HG03571 (cell line): Measurements from ENCODE around the gene BAZ2B.
"Not testable (repeated sequence)": the region's sequence is repeated elsewhere in the genome, so short reads cannot be mapped to it uniquely, and the experiment has no call there.

Experiments used
- ATAC-seq: cut with Tn5 transposase; IDR thresholded peaks from one replicate; pipeline ENCODE4 v1.9.1; 2021; ENCODE audit not compliant: unreplicated experiment

The BAZ2B gene

DNA sequence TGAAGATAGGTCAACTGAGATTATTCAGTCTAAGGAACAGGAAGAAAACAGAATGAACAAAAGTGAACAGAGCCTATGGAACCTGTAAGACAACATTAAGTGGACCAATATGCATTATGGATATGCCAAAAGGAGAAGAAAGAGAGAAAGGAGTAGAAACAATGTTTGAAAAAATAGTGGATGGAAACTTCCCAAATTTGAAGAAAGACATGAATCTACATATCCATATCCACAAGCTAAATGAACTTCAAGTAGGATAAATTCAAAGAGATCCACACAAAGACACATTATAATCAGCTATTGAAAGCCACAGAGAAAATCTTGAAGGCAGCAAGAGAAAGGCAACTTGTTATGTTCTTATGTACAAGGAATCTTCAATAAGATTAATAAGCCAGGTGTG, 74.2 kb downstream of the BAZ2B start:
- ATAC-seq = no peak

GRCh38 chr2:159539701-159540100, 76.6 kb downstream of the BAZ2B start:
- no peak for ATAC-seq

GRCh38 chr2:159538801-159539200, 77.5 kb downstream of the BAZ2B start:
- ATAC-seq = no peak

GRCh38 chr2:159535261-159535660, 81.1 kb downstream of the BAZ2B start:
- not testable (repeated sequence) for ATAC-seq

DNA sequence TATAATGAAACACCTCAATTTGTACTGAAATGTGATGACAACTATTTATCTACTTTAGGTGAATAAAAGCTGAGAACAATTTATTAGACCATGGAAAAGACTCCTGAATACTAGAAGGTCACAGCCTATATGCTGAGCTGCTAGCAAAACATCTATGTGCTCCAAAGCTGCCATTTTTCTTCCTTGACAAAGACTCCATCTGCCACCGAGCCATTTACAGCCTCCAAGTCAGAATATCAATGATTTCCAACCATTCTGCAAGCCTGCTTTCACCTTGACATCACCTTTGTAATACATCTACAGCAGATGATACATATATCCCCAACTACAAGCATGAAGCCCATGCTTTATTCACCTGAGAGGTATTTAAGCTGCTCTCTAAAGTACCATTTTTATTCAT, 84.9 kb downstream of the BAZ2B start:
- ATAC-seq = no peak

- no peak for ATAC-seq
Measured at GRCh38 chr2:159526433-159526832, 89.9 kb downstream of the BAZ2B start.

- ATAC-seq = no peak
Measured at GRCh38 chr2:159525012-159525411, 91.3 kb downstream of the BAZ2B start.

DNA sequence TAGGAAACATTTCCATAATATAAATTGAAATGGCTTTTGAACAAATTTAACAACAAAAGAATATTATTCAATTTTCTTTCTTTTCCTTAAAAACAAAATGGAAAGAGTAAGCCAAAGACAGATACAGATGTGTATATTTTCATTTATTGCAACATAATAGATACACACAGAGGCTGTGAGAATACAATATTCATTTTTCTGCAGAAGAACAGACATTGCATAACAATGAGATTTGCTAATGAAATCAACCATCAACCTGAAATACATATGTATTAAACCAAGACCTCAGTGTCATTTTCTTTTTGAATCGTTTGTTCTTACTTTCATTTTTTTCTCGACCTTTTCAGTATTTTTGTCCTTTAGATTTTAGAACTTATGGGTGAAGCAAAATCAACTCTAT, 95.1 kb downstream of the BAZ2B start:
- ATAC-seq = no peak

DNA sequence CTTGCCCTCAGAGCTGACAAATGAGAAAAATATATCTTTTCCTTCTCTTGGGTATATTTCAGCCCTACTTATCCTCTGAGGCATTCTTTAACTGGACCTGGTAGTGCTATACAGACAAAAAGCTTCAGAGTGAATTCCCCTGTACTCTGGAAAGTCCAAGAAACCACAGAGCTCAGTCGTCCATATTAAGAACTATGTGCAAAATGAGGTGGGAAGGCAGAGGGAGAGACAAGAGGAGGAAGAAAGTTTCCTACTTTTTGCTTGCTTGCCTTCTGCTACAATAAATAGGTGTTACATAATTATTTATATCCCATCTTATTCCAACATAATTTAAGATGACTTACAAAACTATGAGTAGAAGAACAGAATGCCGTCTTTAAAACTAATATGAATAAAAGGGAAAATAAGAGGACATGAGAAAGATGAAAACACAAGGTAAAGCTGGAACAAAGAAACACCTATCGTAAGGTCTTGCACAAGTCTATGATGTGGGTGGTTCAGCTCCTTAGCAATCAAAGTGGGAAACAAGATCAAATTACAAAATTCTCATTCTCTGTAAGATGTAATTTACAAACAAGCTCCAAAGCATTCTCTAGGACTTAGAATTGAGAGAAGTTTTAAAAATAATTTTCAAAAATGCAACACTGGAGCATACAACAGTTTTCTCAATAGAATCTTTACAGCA, 97.9 kb downstream of the BAZ2B start:
- ATAC-seq = no peak

- peak; percentile 81 for ATAC-seq
Measured at GRCh38 chr2:159516241-159516758, 100.0 kb downstream of the BAZ2B start.

GRCh38 chr2:159515441-159515840, 100.9 kb downstream of the BAZ2B start:
- no peak for ATAC-seq

DNA sequence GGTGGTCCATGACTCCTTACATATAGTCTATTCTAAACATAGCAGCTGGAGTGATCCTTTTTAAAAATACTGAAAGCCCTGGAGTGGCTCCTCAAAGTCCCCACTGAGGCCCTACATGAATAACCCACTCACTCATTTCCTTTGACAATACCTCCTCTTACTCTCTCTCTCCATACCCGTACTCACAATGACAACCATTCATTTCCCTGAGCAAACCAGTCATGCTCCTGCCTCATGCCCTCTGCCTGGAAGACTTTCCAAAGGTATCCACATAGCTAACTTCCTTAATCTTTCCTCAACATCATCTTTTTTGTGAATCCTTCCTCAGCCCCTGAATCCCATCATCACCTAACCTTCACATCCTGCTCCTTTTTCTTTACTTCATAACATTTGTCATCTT, 102.6 kb downstream of the BAZ2B start:
- ATAC-seq = no peak

DNA sequence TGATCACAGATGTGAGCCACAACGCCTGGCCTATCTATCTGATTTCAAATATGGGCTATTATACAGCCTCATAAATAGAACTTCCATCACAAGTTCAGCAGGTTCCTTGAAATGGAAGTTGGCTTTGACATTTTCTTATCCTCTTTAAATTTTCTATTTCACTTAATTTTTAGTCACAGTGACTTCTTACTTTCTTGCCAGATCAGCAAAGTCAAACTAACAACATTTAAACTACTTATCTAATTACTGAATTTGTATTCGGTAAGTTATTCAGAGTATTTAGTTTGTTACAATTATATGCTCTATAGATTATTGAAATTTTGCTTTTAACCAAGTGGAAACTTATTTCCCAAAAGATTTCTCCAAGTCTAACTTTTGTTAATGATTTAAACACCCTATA, 108.2 kb downstream of the BAZ2B start:
- ATAC-seq = no peak

GRCh38 chr2:159506764-159507440, 109.4 kb downstream of the BAZ2B start:
- no peak for ATAC-seq

GRCh38 chr2:159506202-159506601, 110.1 kb downstream of the BAZ2B start:
- no peak for ATAC-seq

DNA sequence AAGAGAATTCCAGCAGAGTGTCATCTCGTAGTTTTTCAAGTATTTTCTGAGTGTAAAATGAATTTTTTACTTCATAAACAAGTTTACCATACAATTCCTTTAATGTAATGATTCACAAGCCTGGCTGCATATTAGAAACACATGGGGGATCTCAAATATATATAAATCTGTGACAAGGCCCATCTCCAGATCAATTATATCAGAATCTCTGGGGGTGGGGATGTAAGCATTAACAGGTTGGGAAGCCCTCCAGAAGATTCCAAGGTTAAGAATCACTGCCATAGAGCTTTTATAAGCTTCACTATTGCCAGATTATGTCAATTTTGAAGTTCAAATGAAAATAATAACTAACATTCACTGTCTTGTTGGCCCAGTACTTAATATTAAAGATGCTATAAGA, 111.2 kb downstream of the BAZ2B start:
- ATAC-seq = no peak

- no peak for ATAC-seq
Measured at GRCh38 chr2:159501743-159502142, 114.6 kb downstream of the BAZ2B start.

DNA sequence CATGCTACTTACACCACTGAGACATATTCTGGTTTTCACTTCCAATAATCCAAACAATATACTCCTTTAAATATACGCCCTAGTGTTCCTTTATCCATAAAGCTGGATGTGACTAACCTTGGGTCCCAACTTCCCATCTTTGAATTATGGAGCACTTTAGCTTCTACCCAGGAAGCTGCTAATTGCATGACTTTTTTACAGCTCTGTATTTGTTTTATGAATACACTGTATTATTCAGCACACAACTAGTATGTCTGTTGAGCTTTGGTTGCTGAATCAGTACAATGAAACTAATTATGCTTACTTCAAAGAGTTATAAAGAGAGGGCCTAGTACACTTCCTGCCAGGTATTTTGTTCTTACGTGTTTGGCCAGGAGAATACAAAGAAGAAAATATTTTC, 118.5 kb downstream of the BAZ2B start:
- ATAC-seq = no peak

DNA sequence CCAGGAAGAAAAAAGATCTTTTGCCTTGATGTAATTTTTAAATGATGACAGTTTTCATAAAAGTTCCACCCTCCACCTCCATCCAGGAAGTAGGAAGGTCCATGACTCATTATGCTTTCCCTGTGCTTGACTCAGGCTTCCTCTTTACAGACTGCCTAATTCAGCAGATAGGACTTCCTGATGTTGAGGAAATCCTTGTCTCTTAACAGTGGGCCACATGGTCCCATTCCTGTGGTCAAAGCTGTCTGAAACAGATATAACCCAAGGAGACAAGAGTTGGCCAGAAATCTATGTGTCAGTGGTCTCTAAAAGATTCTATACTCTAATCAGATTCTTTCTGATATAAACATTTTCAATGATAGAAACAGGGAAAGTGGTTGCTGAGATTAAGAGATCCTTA, 119.1 kb downstream of the BAZ2B start:
- ATAC-seq = no peak

GRCh38 chr2:159489476-159489875, 126.9 kb downstream of the BAZ2B start:
- ATAC-seq = no peak

DNA sequence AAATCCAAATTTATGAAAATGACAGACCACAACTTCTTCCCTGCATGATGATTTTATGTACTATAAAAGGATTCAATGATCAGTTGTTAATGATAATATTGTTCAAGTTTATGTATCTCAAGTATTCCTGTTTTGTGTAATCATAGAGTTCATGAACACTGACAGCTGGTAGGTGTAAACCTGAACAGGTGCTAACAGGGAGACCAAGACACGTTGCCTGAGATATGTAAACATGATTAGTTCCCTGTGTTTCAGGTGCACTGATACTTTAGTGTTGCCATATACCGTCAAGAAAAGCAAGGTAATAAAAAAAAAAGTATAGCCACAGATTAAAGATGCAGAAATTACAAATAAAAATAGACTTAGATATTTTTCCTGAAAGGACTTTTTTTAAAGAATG, 131.8 kb downstream of the BAZ2B start:
- ATAC-seq = no peak

- ATAC-seq = no peak
Measured at GRCh38 chr2:159476329-159476728, 140.0 kb downstream of the BAZ2B start.

DNA sequence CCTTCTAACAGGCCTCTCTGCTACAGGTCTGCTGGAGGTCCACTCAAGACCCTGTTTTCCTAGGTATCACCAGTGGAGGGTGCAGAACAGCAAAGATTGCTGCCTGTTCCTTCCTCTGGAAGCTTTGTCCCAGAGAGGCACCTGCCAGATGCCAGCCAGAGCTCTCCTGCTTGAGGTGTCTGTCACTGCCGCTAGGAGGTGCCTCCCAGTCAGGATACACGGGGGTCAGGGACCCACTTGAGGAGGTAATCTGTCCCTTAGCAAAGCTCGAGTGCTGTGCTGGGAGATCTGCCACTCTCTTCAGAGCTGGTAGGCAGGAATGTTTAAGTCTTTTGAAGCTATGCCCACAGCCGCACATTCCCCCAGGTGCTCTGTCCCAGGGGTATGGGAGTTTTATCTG, 140.6 kb downstream of the BAZ2B start:
- ATAC-seq = no peak
